Stimulated activated CD4-positive, alpha-beta T cell treated with anti-CD3 and anti-CD28 coated beads, Interleukin-12 subunit alpha, Interleukin-12 subunit beta, amount 100 ng/mL, for 48 hours (primary cell): ENCODE measurements around the gene OPN1MW.
A peak's percentile ranks its signal among the peaks of the same experiment; 100 is the strongest.
"Not testable (repeated sequence)": the region's sequence is repeated elsewhere in the genome, so short reads cannot be mapped to it uniquely, and the experiment has no call there.

Experiments used
- DNase-seq, 3 donors: peaks; one replicate each; pipeline ENCODE4 v3.0.0-alpha.2; 2020; ENCODE audit warnings: low read depth in 2 of 3, low spot score in 1 of 3

Gene OPN1MW

DNA sequence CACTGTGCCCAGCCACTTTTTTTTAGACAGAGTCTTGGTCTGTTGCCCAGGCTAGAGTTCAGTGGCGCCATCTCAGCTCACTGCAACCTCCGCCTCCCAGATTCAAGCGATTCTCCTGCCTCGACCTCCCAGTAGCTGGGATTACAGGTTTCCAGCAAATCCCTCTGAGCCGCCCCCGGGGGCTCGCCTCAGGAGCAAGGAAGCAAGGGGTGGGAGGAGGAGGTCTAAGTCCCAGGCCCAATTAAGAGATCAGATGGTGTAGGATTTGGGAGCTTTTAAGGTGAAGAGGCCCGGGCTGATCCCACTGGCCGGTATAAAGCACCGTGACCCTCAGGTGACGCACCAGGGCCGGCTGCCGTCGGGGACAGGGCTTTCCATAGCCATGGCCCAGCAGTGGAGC, at the start of gene OPN1MW:
TSS of gene OPN1MW (plus strand) at position 301 of the 400 bp plus-strand sequence. CDS start at position 383, 82 bp downstream.
- not testable (repeated sequence) for DNase-seq

DNA sequence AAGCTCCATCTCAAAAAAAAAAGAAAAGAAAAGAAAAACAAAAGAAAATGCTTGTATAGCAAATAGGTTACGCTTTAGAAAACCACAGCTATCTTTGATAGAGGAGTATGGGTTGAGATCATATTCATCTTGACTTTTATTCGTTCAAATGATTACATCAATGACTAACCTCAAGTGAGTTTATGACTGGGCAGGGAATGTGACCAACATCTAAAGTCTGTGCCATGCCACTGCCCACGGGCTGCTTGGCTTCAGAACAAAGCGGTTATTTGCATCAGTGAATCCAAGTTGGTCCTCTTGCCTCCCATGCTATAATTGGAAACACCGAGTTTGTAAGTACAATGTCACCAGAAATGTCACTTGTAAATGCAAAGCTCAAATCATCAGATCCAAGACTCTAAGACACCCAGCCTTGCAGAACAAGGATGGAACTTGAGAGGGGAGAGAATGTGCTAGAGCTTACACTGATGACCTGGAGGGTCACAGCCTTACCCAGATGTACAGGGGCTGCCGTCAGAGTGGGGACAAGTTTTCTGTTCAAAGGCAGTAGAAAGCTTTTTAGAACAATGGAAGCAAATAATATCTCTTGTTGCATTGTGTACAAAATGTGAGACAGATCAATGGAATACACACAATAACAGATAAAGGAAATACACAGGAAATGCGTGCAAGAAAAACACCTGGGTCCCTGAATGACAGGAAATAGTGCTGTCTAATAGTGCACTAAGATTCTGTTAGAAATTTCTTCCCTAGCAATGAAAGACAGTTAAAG, 46.8 kb upstream of the OPN1MW start:
- DNase-seq: no peak

DNA sequence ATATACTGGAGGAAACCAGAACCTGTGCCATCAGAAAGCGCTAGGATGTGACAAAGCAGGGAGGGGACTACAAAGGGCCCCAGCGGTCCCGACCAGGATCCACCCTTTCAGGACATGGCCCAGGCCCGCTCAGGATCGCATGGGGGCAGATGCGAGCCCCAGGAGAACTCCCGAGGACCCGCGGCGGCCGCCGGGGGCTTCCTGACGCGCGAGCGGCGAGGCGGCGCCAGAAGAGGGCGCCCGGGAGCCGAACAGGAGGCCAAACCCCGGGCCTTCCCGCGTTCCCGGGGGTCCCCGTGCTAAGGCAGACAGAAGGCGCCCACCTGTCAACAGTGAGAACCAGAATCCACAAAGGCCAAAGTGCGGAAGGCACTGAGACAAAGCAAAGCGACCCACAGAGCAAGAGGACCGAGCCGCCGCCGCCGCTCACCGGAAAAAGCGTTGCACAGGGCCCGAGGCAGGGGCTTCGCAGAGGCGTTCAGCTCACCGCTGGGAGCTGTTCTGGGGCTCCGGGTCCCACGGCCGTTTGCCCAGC, 45.7 kb upstream of the OPN1MW start:
- peak; percentile 35 to 49 (median 36) for DNase-seq

DNA sequence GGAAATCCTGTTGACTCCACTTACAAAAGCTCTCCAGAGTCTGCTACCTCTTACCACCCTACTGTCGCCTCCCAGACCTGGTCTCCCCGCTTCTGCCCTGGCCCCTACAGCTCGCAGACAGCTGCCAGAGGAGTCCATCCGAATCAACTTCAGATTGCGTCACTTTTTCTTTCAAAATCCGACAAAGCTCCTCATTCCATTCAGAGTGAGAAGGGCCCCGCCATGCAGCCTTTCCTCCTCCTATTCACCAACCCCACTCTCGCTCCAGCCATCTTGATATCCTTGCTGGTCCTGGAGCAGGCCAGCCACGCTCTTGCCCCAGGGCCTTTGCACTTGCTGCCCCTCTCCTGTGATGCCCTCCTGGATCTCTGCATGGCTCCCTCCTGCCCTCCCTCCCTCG, 43.5 kb upstream of the OPN1MW start:
- no peak for DNase-seq

DNA sequence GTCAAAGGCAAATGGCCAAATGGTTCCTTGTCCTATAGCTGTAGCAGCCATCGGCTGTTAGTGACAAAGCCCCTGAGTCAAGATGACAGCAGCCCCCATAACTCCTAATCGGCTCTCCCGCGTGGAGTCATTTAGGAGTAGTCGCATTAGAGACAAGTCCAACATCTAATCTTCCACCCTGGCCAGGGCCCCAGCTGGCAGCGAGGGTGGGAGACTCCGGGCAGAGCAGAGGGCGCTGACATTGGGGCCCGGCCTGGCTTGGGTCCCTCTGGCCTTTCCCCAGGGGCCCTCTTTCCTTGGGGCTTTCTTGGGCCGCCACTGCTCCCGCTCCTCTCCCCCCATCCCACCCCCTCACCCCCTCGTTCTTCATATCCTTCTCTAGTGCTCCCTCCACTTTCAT, 42.2 kb upstream of the OPN1MW start:
- no peak for DNase-seq

DNA sequence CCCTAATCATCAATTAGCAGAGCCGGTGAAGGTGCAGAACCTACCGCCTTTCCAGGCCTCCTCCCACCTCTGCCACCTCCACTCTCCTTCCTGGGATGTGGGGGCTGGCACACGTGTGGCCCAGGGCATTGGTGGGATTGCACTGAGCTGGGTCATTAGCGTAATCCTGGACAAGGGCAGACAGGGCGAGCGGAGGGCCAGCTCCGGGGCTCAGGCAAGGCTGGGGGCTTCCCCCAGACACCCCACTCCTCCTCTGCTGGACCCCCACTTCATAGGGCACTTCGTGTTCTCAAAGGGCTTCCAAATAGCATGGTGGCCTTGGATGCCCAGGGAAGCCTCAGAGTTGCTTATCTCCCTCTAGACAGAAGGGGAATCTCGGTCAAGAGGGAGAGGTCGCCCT, 41.7 kb upstream of the OPN1MW start:
- DNase-seq: no peak

DNA sequence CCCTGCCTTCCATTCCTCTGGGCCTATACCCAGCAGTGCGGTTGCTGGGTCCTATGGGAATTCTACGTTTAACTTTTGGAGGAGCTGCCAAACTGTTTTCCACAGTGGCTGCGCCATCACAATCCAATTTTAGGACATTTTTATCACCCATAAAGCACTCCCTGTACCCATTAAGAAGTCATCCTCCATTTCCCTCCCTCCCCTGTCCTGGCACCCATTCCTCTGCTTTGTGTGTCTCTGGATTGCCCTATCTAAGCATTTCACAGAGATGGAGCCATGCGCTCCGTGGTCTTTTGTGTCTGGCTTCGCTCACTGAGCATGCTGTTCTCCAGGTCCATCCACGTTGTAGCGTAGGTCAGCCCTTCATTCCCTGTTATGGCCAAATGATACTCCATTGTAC, 40.0 kb upstream of the OPN1MW start:
- DNase-seq: no peak

DNA sequence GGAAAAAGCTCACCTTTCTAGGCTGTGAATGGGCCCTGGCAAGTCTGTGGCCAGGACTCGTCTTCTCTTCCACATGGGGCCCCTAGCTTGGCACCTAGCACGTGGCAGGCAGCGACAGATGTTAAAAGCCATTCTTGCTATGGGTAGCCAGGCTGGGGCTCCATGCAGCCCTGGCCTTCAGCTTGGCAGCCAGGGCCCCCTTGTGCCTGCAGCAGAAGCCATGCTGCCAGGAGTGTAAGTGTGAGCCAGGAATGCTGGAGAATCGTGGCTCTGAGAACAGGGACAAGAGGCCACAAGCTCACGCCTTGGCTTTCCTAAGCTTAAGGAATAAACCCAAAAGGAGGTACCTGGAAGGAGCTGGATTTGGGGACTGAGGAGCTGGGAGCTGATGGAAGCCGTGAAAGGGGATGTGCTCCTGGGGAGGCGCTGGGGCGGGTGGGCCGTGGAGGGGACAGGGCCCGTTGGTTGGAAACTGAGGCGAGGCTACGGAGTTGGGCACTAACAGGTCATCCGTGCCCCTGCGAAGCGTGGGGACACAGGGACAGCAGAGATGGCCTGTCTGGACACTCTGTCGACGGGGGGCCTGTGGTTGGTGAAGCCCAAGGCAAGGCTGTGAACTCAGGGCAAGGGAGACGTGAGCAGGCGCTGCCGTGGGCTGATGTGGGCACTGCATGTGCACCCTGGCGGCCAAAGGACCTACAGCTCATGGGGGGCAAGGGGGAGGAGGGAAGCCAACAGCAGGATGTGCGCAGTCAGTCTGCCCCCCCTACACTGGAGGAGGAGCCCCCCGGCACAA, 39.2 kb upstream of the OPN1MW start:
- DNase-seq: no peak

DNA sequence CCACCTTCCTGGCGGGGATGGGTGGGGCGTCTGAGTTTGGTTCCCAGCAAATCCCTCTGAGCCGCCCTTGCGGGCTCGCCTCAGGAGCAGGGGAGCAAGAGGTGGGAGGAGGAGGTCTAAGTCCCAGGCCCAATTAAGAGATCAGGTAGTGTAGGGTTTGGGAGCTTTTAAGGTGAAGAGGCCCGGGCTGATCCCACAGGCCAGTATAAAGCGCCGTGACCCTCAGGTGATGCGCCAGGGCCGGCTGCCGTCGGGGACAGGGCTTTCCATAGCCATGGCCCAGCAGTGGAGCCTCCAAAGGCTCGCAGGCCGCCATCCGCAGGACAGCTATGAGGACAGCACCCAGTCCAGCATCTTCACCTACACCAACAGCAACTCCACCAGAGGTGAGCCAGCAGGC, 38.4 kb upstream of the OPN1MW start, which contains the start of gene OPN1LW:
TSS of gene OPN1LW (plus strand) at position 234 of the 400 bp plus-strand sequence. CDS start at position 275, 41 bp downstream.
- not testable (repeated sequence) for DNase-seq

DNA sequence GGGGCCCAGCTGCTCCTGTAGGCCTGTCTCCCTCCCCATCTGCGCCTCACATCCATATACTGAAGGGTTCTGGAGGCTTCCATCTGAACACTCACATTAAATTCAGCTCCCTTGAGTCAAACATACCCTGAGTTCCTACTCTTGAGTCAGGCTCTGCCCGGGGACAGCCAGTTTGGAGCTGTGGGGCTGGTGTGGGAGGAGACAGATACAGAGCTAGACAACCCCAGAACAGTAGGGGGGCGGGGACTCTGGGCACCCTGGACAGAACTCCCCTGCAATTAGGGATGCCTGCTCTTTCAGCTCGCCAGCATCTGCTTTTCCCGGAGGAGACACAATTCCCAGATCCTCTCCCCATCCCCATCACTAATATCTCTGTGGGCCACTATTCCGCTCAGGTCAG, 31.4 kb upstream of the OPN1MW start:
- not testable (repeated sequence) for DNase-seq

DNA sequence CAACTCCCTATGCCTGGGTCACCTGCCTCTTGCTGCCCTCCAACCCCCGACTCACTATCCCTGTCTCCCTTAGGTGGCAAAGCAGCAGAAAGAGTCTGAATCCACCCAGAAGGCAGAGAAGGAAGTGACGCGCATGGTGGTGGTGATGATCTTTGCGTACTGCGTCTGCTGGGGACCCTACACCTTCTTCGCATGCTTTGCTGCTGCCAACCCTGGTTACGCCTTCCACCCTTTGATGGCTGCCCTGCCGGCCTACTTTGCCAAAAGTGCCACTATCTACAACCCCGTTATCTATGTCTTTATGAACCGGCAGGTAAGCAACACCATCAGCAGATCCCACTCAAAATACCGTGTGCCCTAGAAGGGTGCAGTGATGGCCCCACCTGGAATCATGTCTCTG, 26.2 kb upstream of the OPN1MW start:
- not testable (repeated sequence) for DNase-seq

DNA sequence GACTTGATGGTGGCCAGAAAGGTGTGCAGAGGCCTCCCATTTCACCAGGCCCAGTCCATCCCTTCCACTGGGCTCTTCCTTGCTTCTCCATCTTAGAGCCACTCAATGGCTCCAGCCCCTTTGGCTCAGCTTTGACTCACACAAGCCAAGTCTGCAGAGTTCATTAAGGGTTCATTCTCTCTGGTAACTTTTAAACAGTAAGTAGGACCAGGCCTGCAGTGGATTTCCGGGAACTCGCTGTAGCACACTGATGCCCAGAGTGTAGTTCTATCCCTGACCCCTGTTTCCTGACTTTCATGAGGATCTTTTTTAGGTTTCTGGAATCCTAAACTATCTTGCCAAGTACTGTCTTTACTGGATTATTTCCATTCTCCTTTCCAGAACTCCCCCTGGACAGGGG, 25.2 kb upstream of the OPN1MW start:
- not testable (repeated sequence) for DNase-seq

DNA sequence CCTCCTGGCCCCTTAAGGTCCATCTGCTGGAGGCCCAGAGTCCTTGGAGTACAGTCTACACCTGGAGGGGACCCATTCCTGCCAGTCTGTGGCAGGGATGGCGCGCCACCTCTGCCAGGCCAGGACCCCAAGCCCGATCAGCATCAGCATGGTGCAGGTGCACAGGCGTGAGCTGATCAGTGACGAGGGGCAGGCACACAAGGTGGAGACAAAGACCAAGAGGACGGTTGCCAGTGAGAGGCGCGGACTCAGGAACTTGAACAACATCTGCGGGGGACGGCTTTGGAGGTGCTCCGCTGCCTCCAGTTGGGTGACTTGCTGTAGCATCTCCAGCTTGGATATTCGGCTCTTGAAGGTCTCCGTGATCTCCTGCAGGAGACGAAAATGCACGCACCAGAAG, 23.1 kb upstream of the OPN1MW start:
- DNase-seq: not testable (repeated sequence)

DNA sequence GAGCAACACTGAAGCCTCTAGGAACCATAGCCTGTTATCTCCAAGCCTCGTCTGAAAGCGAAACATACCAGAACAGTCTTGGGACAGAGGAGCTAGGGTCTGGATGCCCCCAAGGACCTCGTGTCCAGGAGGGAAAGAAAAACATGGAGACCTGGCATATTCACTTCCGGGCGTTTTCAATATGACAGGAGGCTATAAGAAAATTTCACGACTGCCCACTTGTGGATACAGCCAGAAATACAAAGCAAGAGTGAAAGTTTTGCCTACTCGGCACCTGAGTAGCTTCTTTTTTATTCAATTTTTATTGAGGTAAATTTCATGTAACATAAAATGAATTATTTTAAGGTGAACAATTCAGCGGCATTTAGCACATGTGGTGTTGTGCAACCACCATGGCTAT, 17.5 kb upstream of the OPN1MW start:
- not testable (repeated sequence) for DNase-seq

DNA sequence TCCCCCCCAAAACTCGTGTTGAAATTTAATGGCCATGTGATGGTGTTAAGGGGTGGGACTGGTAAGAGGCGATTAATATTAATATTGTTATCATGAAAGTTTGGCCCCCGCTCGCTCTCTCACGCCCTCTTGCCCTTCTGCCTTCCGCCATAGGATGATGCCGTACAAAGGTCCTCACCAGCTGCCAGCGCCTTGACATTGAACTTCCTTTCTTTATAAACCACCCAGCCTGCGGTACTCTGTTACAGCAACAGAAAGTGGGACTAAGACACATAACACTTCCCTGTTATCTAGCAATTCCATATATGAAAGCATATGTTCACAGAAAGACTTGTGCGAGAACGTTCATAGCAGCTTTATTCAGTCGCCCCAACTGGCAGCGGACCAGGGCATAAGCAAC, 14.0 kb upstream of the OPN1MW start:
- DNase-seq: not testable (repeated sequence)

DNA sequence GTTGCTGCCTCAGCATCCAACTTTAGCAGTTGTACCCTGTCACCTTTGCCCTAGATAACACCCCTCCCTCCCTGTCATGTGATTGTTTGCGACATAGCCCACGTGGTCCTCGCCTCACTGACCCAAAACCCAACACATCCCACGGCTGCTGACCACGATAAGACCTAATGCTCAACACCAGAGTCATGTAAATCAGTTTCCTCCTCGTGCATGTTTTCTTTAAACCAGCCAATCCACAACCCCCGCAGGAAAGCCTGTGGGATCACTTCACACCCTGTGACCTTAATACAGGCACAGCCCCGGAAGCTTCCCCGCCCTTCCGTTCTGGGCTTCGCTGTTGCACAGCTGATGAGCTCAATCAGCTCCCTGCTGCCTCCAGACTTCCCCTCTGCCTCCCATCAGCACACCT, 9.9 kb upstream of the OPN1MW start:
- DNase-seq: not testable (repeated sequence)

DNA sequence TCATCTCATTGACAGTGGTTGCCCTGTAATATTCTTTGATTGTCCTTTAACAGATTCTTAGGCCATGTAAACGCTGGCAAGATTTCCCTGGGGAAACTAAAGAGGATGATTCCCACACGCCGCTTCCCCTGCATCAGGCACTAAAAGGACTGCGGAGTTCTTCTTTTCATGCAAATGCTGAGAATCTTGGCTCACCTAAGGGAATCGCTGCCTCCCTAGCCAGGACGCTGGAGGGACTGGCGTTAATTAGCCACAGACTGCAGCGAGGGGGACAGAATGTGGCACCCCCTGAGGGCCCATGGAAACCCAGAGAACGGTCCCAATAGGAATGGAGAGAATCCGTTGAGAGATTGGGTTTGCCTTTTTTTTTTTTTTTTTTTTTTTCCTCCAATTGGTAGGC, 8.0 kb upstream of the OPN1MW start:
- not testable (repeated sequence) for DNase-seq

DNA sequence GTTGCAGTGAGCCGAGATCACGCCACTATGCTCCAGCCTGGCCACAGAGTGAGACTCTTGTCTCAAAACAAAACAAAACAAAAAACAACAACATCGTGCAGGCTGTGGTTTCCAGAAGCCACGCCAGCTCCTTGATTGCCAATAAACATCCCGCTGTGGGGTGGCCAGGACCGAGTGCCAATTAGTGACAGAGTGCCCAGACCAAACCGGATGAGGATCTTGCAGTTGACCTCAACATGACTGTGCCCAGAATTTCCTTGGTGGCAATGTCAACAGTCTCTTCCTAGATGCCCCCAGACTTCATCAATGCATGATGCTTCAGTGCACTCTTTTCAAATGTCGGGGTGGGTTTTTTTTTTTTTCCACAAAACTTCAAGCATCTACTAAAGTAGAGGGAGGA, 1.4 kb downstream of the OPN1MW start:
- not testable (repeated sequence) for DNase-seq

DNA sequence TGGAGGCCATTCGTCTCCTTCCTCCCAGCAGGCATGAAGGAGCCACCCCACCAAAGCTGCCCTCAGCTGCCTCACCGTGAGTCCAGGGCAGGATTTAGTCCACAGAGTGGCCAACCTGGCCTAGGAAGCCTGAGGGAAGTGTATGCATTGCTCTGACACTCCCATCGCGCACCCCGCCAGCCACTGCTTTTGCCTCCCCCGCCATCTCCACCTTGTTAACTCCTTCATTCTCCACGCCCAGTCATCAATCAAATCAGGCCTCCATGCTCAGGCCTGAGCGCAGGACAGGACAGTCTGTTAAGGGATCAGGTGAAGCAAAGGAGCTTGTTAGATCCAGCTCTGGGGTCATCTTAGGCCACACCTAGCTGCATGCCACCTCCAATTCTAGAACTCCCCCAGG, 10.4 kb downstream of the OPN1MW start:
- DNase-seq: not testable (repeated sequence)

DNA sequence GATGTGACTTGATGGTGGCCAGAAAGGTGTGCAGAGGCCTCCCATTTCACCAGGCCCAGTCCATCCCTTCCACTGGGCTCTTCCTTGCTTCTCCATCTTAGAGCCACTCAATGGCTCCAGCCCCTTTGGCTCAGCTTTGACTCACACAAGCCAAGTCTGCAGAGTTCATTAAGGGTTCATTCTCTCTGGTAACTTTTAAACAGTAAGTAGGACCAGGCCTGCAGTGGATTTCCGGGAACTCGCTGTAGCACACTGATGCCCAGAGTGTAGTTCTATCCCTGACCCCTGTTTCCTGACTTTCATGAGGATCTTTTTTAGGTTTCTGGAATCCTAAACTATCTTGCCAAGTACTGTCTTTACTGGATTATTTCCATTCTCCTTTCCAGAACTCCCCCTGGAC, 11.9 kb downstream of the OPN1MW start:
- not testable (repeated sequence) for DNase-seq

DNA sequence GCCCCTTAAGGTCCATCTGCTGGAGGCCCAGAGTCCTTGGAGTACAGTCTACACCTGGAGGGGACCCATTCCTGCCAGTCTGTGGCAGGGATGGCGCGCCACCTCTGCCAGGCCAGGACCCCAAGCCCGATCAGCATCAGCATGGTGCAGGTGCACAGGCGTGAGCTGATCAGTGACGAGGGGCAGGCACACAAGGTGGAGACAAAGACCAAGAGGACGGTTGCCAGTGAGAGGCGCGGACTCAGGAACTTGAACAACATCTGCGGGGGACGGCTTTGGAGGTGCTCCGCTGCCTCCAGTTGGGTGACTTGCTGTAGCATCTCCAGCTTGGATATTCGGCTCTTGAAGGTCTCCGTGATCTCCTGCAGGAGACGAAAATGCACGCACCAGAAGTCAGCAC, 14.1 kb downstream of the OPN1MW start:
- DNase-seq: not testable (repeated sequence)
